Liver (tissue), 9 donors: ENCODE measurements around the gene AK3. TPM values are rescaled to one million over a fixed set of nuclear protein-coding genes. Genes with fewer than 3 reads are reported as not detected.

Experiments
- DNase-seq: peaks from one replicate; pipeline ENCODE4 v3.0.0-alpha.2; 2017; ENCODE audit warnings: low spot score
- H3K27ac ChIP-seq, 2 donors: one replicate each; pipeline ENCODE4 v1.7.0; 2013; ENCODE audit warnings: inconsistent platforms in 2 of 2, low read length in 2 of 2, control low read depth in 1 of 2, low read depth in 1 of 2, mild to moderate bottlenecking in 1 of 2
- H3K27me3 ChIP-seq, 4 donors: one replicate each; pipeline versions ENCODE4 v1.6.1 to v1.7.0; 2013; ENCODE audit warnings: low read length in 3 of 4, inconsistent platforms in 1 of 4, mild to moderate bottlenecking in 1 of 4, moderate library complexity in 1 of 4; ENCODE audit not compliant: control insufficient read depth in 4 of 4, insufficient read depth in 4 of 4
- H3K36me3 ChIP-seq, 4 donors: one replicate each; pipeline versions ENCODE4 v1.6.1 to v1.7.0; 2013; ENCODE audit warnings: low read length in 3 of 4, mild to moderate bottlenecking in 3 of 4, low read depth in 1 of 4, moderate library complexity in 1 of 4; ENCODE audit not compliant: control insufficient read depth in 4 of 4, insufficient read depth in 3 of 4
- H3K4me1 ChIP-seq, 4 donors: one replicate each; pipeline versions ENCODE4 v1.6.1 to v1.7.0; 2013; ENCODE audit warnings: low read length in 3 of 4, mild to moderate bottlenecking in 3 of 4, moderate library complexity in 1 of 4; ENCODE audit not compliant: control insufficient read depth in 4 of 4, insufficient read depth in 4 of 4
- H3K4me3 ChIP-seq, 3 donors: one replicate each; pipeline versions ENCODE4 v1.6.1 to v1.7.0; 2013; ENCODE audit warnings: low read length in 3 of 3, control low read depth in 1 of 3, low read depth in 1 of 3, mild to moderate bottlenecking in 1 of 3
- H3K9ac ChIP-seq, 2 donors: one replicate each; pipeline ENCODE4 v1.7.0; 2013; ENCODE audit warnings: low read length in 2 of 2, mild to moderate bottlenecking in 2 of 2, moderate library complexity in 2 of 2, control low read depth in 1 of 2, low read depth in 1 of 2
- H3K9me3 ChIP-seq, 4 donors: one replicate each; pipeline versions ENCODE4 v1.6.1 to v1.7.0; 2013; ENCODE audit warnings: low read length in 3 of 4; ENCODE audit not compliant: control insufficient read depth in 4 of 4
- EGR1 ChIP-seq, 2 donors: IDR thresholded peaks; 2 replicates each; pipeline ENCODE4 v1.6.1; 2016 to 2018; ENCODE audit warnings: antibody characterized with exemption in 2 of 2, low read depth in 2 of 2
- FOXA1 ChIP-seq: IDR thresholded peaks from 2 replicates; pipeline ENCODE4 v1.6.1; 2016; ENCODE audit warnings: antibody characterized with exemption
- FOXA2 ChIP-seq: IDR thresholded peaks from 2 replicates; pipeline ENCODE4 v1.6.1; 2016; ENCODE audit warnings: antibody characterized with exemption
- GABPA ChIP-seq, 2 donors: IDR thresholded peaks in 1 of 2; conservative IDR thresholded peaks in 1 of 2; 2 replicates each; pipeline ENCODE4 v1.6.1; 2016; ENCODE audit warnings: antibody characterized with exemption in 2 of 2, mild to moderate bottlenecking in 1 of 2, moderate library complexity in 1 of 2
- HNF4A ChIP-seq, 2 donors: conservative IDR thresholded peaks; 2 replicates each; pipeline ENCODE4 v1.6.1; 2016; ENCODE audit warnings: antibody characterized with exemption in 2 of 2, mild to moderate bottlenecking in 2 of 2
- HNF4G ChIP-seq: IDR thresholded peaks from 2 replicates; pipeline ENCODE4 v1.6.1; 2016; ENCODE audit warnings: antibody characterized with exemption
- JUND ChIP-seq, 2 donors: IDR thresholded peaks; 2 replicates each; pipeline ENCODE4 v1.6.1; 2016; ENCODE audit warnings: antibody characterized with exemption in 2 of 2
- MAX ChIP-seq: IDR thresholded peaks from 2 replicates; pipeline ENCODE4 v1.6.1; 2016; ENCODE audit warnings: antibody characterized with exemption
- NR2F2 ChIP-seq: IDR thresholded peaks from 2 replicates; pipeline ENCODE4 v1.6.1; 2016; ENCODE audit warnings: antibody characterized with exemption
- RAD21 ChIP-seq, 2 donors: IDR thresholded peaks; 2 replicates each; pipeline ENCODE4 v1.6.1; 2016; ENCODE audit warnings: antibody characterized with exemption in 2 of 2, mild to moderate bottlenecking in 2 of 2
- RXRA ChIP-seq, 2 donors: IDR thresholded peaks; 2 replicates each; pipeline ENCODE4 v1.6.1; 2017 to 2018; ENCODE audit warnings: antibody characterized with exemption in 2 of 2, mild to moderate bottlenecking in 1 of 2
- SP1 ChIP-seq: IDR thresholded peaks from 2 replicates; pipeline ENCODE4 v1.6.1; 2018; ENCODE audit warnings: antibody characterized with exemption, mild to moderate bottlenecking
- TAF1 ChIP-seq: conservative IDR thresholded peaks from 2 replicates; pipeline ENCODE4 v1.6.1; 2016; ENCODE audit warnings: antibody characterized with exemption, mild to moderate bottlenecking
- YY1 ChIP-seq: IDR thresholded peaks from 2 replicates; pipeline ENCODE4 v1.6.1; 2016; ENCODE audit warnings: antibody characterized with exemption, mild to moderate bottlenecking
- ZBTB33 ChIP-seq: IDR thresholded peaks from 2 replicates; pipeline ENCODE4 v1.6.1; 2016; ENCODE audit warnings: antibody characterized with exemption
- WGBS: extraction: QIAGEN DNeasy Blood & Tissue Kit; methylation state at CpG from one replicate; pipeline ENCODE4 v1.1.7; 2013; 5-methylcytosine and 5-hydroxymethylcytosine counted together
- polyA plus RNA-seq, 2 donors: library from polyadenylated mRNA; stranded (reverse) in 1 of 2; unstranded in 1 of 2; fragments of 200-250 nt in 1 of 2; fragments of >200 nt in 1 of 2; fragmentation: Nextera tagmentation in 1 of 2; extraction: Ambion mirVana in 1 of 2; gene quantifications; one replicate each; pipeline versions ENCODE4 v1.2.1 to v1.2.3, GENCODE V29; 2013 to 2015
- total RNA-seq, 2 donors: library from RNA; depleted of rRNA; stranded (reverse); fragments of >200 nt; gene quantifications; one replicate each; pipeline ENCODE4 v1.2.3, GENCODE V29; 2014
- TF ChIP-seq, protein P1 (sequence below): IDR thresholded peaks from 2 replicates; pipeline ENCODE4 v1.6.1; 2016; ENCODE audit warnings: antibody characterized with exemption
- TF ChIP-seq, protein P2 (sequence below): IDR thresholded peaks from 2 replicates; pipeline ENCODE4 v1.6.1; 2016; ENCODE audit warnings: antibody characterized with exemption, mild to moderate bottlenecking
- TF ChIP-seq, protein P3 (sequence below): fragments of 150-350 bp; IDR thresholded peaks from 2 replicates; pipeline ENCODE4 v1.5.1; 2017; ENCODE audit warnings: improper control_type of control experiment, low read depth, low read length; ENCODE audit not compliant: missing input control
- donor health status: healthy.
- donor health status: healthy.
- donor health status: healthy.
- donor health status: healthy.
- donor health status: healthy.

Gene AK3
- total and polyA plus RNA-seq, 4 donors: 70.6 to 181 (median 101) TPM

GRCh38 chr9:4671737-4672136 is 69.3 kb downstream of the AK3 start:
- Histone ChIP-seq H3K27ac (no peak overlapping the region), H3K4me1 (no peaks in the 10 kb centered on the region), H3K4me3 (no peak overlapping the region), H3K9me3 (no peaks in the 10 kb centered on the region), H3K27me3 (no peaks in the 10 kb centered on the region), H3K9ac (no peak overlapping the region), H3K36me3 (no peaks in the 10 kb centered on the region)
- 96% methylated on average over 1 of the region's 1 CpG for WGBS
- no peak for DNase-seq
- TF ChIP-seq, protein P1, sequence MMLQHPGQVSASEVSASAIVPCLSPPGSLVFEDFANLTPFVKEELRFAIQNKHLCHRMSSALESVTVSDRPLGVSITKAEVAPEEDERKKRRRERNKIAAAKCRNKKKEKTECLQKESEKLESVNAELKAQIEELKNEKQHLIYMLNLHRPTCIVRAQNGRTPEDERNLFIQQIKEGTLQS: no peak
- TF ChIP-seq MAX (no peak), FOXA2 (no peak), SP1 (no peak), HNF4A (conservative IDR thresholded peaks at IDR 0.05) (no peak), JUND (IDR thresholded peaks at IDR 0.05) (no peak), TAF1 (no peak), YY1 (no peak), NR2F2 (no peak), RXRA (IDR thresholded peaks at IDR 0.05) (no peak), ZBTB33 (no peak), EGR1 (IDR thresholded peaks at IDR 0.05; ENCODE audit: low read depth in 2 of 2) (no peak), RAD21 (IDR thresholded peaks at IDR 0.05) (no peak), HNF4G (no peak), FOXA1 (no peak), GABPA (IDR thresholded peaks at IDR 0.05 in 1 of 2, conservative IDR thresholded peaks at IDR 0.05 in 1 of 2) (no peak)
- TF ChIP-seq, protein P2, sequence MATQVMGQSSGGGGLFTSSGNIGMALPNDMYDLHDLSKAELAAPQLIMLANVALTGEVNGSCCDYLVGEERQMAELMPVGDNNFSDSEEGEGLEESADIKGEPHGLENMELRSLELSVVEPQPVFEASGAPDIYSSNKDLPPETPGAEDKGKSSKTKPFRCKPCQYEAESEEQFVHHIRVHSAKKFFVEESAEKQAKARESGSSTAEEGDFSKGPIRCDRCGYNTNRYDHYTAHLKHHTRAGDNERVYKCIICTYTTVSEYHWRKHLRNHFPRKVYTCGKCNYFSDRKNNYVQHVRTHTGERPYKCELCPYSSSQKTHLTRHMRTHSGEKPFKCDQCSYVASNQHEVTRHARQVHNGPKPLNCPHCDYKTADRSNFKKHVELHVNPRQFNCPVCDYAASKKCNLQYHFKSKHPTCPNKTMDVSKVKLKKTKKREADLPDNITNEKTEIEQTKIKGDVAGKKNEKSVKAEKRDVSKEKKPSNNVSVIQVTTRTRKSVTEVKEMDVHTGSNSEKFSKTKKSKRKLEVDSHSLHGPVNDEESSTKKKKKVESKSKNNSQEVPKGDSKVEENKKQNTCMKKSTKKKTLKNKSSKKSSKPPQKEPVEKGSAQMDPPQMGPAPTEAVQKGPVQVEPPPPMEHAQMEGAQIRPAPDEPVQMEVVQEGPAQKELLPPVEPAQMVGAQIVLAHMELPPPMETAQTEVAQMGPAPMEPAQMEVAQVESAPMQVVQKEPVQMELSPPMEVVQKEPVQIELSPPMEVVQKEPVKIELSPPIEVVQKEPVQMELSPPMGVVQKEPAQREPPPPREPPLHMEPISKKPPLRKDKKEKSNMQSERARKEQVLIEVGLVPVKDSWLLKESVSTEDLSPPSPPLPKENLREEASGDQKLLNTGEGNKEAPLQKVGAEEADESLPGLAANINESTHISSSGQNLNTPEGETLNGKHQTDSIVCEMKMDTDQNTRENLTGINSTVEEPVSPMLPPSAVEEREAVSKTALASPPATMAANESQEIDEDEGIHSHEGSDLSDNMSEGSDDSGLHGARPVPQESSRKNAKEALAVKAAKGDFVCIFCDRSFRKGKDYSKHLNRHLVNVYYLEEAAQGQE: no peak
- TF ChIP-seq, protein P3, sequence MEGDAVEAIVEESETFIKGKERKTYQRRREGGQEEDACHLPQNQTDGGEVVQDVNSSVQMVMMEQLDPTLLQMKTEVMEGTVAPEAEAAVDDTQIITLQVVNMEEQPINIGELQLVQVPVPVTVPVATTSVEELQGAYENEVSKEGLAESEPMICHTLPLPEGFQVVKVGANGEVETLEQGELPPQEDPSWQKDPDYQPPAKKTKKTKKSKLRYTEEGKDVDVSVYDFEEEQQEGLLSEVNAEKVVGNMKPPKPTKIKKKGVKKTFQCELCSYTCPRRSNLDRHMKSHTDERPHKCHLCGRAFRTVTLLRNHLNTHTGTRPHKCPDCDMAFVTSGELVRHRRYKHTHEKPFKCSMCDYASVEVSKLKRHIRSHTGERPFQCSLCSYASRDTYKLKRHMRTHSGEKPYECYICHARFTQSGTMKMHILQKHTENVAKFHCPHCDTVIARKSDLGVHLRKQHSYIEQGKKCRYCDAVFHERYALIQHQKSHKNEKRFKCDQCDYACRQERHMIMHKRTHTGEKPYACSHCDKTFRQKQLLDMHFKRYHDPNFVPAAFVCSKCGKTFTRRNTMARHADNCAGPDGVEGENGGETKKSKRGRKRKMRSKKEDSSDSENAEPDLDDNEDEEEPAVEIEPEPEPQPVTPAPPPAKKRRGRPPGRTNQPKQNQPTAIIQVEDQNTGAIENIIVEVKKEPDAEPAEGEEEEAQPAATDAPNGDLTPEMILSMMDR: no peak
